IMR-90 (cell line): ENCODE results near the gene ATRN.

Experiments
- CEBPB ChIP-seq: IDR thresholded peaks from 2 replicates; pipeline ENCODE4 v1.6.1; 2012; ENCODE audit warnings: low read depth, low read length, improper control_type of control experiment
- CTCF ChIP-seq: conservative IDR thresholded peaks from 2 replicates; pipeline ENCODE4 v1.5.1; 2012; ENCODE audit warnings: mild to moderate bottlenecking, low read depth, low read length, improper control_type of control experiment
- FOS ChIP-seq: fragments of 150-350 bp; IDR thresholded peaks from 2 replicates; pipeline ENCODE4 v1.6.1; 2016; ENCODE audit warnings: low read depth, low read length
- POLR2A ChIP-seq: IDR thresholded peaks from 2 replicates; pipeline ENCODE4 v1.6.1; 2012; ENCODE audit warnings: mild to moderate bottlenecking, low read depth, low read length
- RAD21 ChIP-seq: IDR thresholded peaks from 2 replicates; pipeline ENCODE4 v1.6.1; 2012; ENCODE audit warnings: low read length, improper control_type of control experiment

- TF ChIP-seq POLR2A = no peak
- peak; percentile 80 for TF ChIP-seq CTCF
- peak; percentile 78 for TF ChIP-seq RAD21
- TF ChIP-seq CEBPB = peak; percentile 54
- no peak for TF ChIP-seq FOS
Observed at GRCh38 chr20:3563548-3564177, 92.8 kb downstream of the ATRN start.
